ENCODE results near the gene CRTC3.

The CRTC3 gene

GRCh38 chr15:90529371-90530249 is at the start of gene CRTC3:
Gene CRTC3, plus strand, starts transcription at chr15:90529923. Its CDS starts 149 bp downstream, at chr15:90530072.
- Histone ChIP-seq H3K4me3 (ENCODE audit: low read depth, low read length) (peak within 1 kb of the TSS; percentile 66), H3K4me2 (ENCODE audit: low read length) (peak within 1 kb of the TSS; percentile 92), H3K4me1 (no peaks in the 10 kb centered on the region), H3K9ac (no peak within 1 kb of the TSS), H3K36me3 (ENCODE audit: control insufficient read depth, insufficient read depth, low read length) (no peaks in the 10 kb centered on the region), H2AFZ (peak within 1 kb of the TSS; percentile 97), H3K27me3 (ENCODE audit: control insufficient read depth, insufficient read depth, low read length) (no peaks in the 10 kb centered on the region), H3K27ac (peak within 1 kb of the TSS; percentile 64), H3K9me3 (ENCODE audit: control insufficient read depth, low read length) (no peaks in the 10 kb centered on the region), H3K79me2 (peaks cover 20% of the 10 kb centered on the region)
- TF ChIP-seq CTCF (IDR thresholded peaks at IDR 0.05): no peak

- Histone ChIP-seq H3K4me3 (ENCODE audit: low read depth, low read length) (no peak overlapping the region), H2AFZ (no peak overlapping the region), H3K27me3 (ENCODE audit: control insufficient read depth, insufficient read depth, low read length) (no peaks in the 10 kb centered on the region), H3K27ac (no peak overlapping the region), H3K9ac (no peak overlapping the region), H3K36me3 (ENCODE audit: control insufficient read depth, insufficient read depth, low read length) (no peaks in the 10 kb centered on the region), H3K9me3 (ENCODE audit: control insufficient read depth, low read length) (no peaks in the 10 kb centered on the region), H3K4me2 (ENCODE audit: low read length) (no peak overlapping the region), H3K4me1 (peaks cover 6% of the 10 kb centered on the region), H3K79me2 (no peaks in the 10 kb centered on the region)
- no peak for TF ChIP-seq CTCF (IDR thresholded peaks at IDR 0.05)
Measured at GRCh38 chr15:90481023-90481422, 48.7 kb upstream of the CRTC3 start.

- no peaks in the 10 kb centered on the region for H3K9me3 ChIP-seq (ENCODE audit: control insufficient read depth, low read length)
- H3K36me3 ChIP-seq (ENCODE audit: control insufficient read depth, insufficient read depth, low read length): no peaks in the 10 kb centered on the region
- H3K27ac ChIP-seq: peak overlapping the region; percentile 21
- H3K27me3 ChIP-seq (ENCODE audit: control insufficient read depth, insufficient read depth, low read length): no peaks in the 10 kb centered on the region
- H2AFZ ChIP-seq: no peak overlapping the region
- H3K9ac ChIP-seq: no peak overlapping the region
- H3K4me2 ChIP-seq (ENCODE audit: low read length): no peak overlapping the region
- no peak overlapping the region for H3K4me3 ChIP-seq (ENCODE audit: low read depth, low read length)
- H3K4me1 ChIP-seq: peaks cover 6% of the 10 kb centered on the region
- H3K79me2 ChIP-seq: no peaks in the 10 kb centered on the region
- peak; percentile 58 for TF ChIP-seq CTCF (IDR thresholded peaks at IDR 0.05)
Measured at GRCh38 chr15:90482124-90483011, 47.4 kb upstream of the CRTC3 start.

- H3K9ac ChIP-seq: no peak overlapping the region
- H2AFZ ChIP-seq: no peak overlapping the region
- peaks cover 6% of the 10 kb centered on the region for H3K4me1 ChIP-seq
- no peak for TF ChIP-seq CTCF (IDR thresholded peaks at IDR 0.05)
- H3K36me3 ChIP-seq (ENCODE audit: control insufficient read depth, insufficient read depth, low read length): no peaks in the 10 kb centered on the region
- no peak overlapping the region for H3K4me3 ChIP-seq (ENCODE audit: low read depth, low read length)
- no peaks in the 10 kb centered on the region for H3K9me3 ChIP-seq (ENCODE audit: control insufficient read depth, low read length)
- H3K27me3 ChIP-seq (ENCODE audit: control insufficient read depth, insufficient read depth, low read length): no peaks in the 10 kb centered on the region
- H3K4me2 ChIP-seq (ENCODE audit: low read length): no peak overlapping the region
- no peak overlapping the region for H3K27ac ChIP-seq
- no peaks in the 10 kb centered on the region for H3K79me2 ChIP-seq
Measured at GRCh38 chr15:90483012-90483307, 46.8 kb upstream of the CRTC3 start.

Measured in parathyroid adenoma (tissue), 2 donors.